ENCODE measurements around the gene ADAMTS17. TPM values are rescaled to one million over a fixed set of nuclear protein-coding genes. Genes with fewer than 3 reads are reported as not detected.

Gene ADAMTS17
- total and polyA plus RNA-seq, 11 donors: 0.30 to 2.4 (median 1.2) TPM

DNA sequence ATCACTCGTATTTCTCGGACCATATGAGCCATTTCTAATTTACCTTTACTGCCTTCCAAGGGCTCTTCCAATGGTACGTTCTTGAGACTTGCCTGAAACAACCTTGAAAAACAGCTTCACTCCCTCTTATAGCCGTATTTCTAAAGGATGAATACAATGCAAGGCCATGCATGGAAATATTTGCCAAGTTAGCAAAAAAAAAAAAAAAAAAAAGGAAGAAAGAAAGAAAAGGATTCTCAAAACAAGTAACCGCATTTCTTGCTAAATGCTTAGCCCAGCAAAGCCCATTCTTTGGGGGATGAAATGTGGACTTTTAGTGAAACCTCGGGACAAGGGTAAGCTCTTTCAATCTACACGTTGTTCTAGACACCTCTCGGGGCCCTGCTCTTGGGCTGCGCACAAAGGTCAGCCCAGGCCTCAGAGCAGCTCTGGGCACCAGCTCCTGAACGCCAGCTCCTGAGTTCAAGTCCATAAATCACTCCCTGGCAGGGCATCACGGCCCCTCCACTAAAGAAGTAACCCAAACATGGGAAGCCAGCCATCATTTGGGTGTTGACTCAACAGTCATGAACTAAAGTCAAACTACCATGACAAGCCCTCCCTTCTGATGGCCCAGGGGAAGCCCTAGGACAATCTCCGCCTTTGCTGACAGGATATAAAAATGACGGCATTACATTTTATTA, 132.7 kb downstream of the ADAMTS17 start:
- TF ChIP-seq, protein P1, sequence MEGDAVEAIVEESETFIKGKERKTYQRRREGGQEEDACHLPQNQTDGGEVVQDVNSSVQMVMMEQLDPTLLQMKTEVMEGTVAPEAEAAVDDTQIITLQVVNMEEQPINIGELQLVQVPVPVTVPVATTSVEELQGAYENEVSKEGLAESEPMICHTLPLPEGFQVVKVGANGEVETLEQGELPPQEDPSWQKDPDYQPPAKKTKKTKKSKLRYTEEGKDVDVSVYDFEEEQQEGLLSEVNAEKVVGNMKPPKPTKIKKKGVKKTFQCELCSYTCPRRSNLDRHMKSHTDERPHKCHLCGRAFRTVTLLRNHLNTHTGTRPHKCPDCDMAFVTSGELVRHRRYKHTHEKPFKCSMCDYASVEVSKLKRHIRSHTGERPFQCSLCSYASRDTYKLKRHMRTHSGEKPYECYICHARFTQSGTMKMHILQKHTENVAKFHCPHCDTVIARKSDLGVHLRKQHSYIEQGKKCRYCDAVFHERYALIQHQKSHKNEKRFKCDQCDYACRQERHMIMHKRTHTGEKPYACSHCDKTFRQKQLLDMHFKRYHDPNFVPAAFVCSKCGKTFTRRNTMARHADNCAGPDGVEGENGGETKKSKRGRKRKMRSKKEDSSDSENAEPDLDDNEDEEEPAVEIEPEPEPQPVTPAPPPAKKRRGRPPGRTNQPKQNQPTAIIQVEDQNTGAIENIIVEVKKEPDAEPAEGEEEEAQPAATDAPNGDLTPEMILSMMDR (IDR thresholded peaks at IDR 0.05): no peak
- no peak for TF ChIP-seq POLR2A (IDR thresholded peaks at IDR 0.05)
- intact Hi-C loops (cut with DNase I): loop anchor here in 1 of 10 donors (10.0 kb wide), 1 partner anchor 94 kb away; no protein-coding TSS in a partner anchor
- no peak for DNase-seq

DNA sequence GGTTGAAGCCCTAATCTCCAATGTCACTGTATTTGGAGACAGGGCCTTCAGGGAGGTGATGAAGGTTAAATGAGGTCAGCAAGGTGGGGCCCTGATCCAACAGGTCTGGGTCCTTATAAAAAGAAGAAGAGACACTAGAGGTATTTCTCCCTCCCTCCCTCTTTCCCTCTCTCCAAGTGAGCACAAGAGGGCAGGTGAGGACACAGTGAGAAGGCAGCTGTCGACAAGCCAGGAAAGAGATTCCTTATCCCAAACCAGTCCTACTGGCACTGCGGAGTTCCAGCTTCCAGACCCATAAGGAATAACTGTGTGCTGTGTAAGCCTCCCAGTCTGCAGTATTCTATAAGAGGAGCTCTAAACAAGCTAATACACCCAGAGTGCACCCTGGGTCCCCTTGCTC, 134.7 kb downstream of the ADAMTS17 start:
- intact Hi-C loops (cut with DNase I): loop anchor here in 1 of 10 donors (10.0 kb wide), 1 partner anchor 92 kb away; no protein-coding TSS in a partner anchor
- no peaks in the 10 kb centered on the region for H3K36me3 ChIP-seq
- peak in 3 of 4 donors; percentile 69 to 81 (median 73) for ATAC-seq
- TF ChIP-seq, protein P1 (IDR thresholded peaks at IDR 0.05): no peak
- TF ChIP-seq POLR2A (IDR thresholded peaks at IDR 0.05): no peak
- H3K9me3 ChIP-seq: no peaks in the 10 kb centered on the region
- 34 to 58% (median 48%) methylated on average over 2 of the region's 2 CpGs for whole genome bisulfite sequencing, 4 donors
- H3K4me3 ChIP-seq: no peak overlapping the region
- peaks cover 0 to 15% (median 0%) of the 10 kb centered on the region in 12 donors for H3K4me1 ChIP-seq
- DNase-seq: peak in 1 of 5 donors; percentile 41
- no peak overlapping the region for H3K27ac ChIP-seq
- no peaks in the 10 kb centered on the region for H3K27me3 ChIP-seq

More for the DNA sequence above, 132.7 kb downstream of the ADAMTS17 start:
- Histone ChIP-seq H3K36me3 (no peaks in the 10 kb centered on the region), H3K4me1 (peaks cover 0 to 20% (median 0%) of the 10 kb centered on the region in 12 donors), H3K27ac (no peak overlapping the region), H3K9me3 (no peaks in the 10 kb centered on the region), H3K4me3 (no peak overlapping the region), H3K27me3 (no peaks in the 10 kb centered on the region)
- WGBS, 4 donors: 70 to 79% (median 74%) methylated on average over 13 of the region's 13 CpGs
- ATAC-seq: no peak

DNA sequence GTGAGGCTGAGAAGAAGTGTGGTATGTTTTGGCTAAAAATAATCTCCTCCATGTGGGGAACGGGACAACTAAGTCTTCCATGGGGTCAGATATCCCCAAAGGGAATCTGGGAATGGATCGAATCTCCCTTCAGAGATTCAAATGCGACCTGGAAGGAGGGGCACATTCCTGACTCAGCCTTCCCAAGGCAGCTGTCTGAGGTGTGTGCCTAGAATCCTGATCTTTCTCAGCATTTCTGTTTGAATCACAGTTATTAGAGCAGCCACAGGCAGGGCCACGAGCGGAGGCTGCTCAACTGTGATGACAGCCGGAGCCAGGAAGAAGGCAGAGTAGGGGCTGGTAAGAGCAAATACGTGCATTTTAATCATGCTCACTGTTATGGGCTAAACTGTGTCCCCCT, 135.1 kb downstream of the ADAMTS17 start:
- ATAC-seq (no peak), DNase-seq (no peak)
- H3K4me1 ChIP-seq: peaks cover 0 to 12% (median 0%) of the 10 kb centered on the region in 12 donors
- no peak overlapping the region for H3K27ac ChIP-seq
- H3K4me3 ChIP-seq: no peak overlapping the region
- TF ChIP-seq, protein P1 (IDR thresholded peaks at IDR 0.05): no peak
- no peak for TF ChIP-seq POLR2A (IDR thresholded peaks at IDR 0.05)
- no peaks in the 10 kb centered on the region for H3K9me3 ChIP-seq
- H3K36me3 ChIP-seq: no peaks in the 10 kb centered on the region
- H3K27me3 ChIP-seq: no peaks in the 10 kb centered on the region
- 58 to 71% (median 66%) methylated on average over 7 of the region's 7 CpGs for WGBS, 4 donors
- intact Hi-C loops (cut with DNase I): loop anchor here in 1 of 10 donors (10.0 kb wide), 1 partner anchor 92 kb away; no protein-coding TSS in a partner anchor

DNA sequence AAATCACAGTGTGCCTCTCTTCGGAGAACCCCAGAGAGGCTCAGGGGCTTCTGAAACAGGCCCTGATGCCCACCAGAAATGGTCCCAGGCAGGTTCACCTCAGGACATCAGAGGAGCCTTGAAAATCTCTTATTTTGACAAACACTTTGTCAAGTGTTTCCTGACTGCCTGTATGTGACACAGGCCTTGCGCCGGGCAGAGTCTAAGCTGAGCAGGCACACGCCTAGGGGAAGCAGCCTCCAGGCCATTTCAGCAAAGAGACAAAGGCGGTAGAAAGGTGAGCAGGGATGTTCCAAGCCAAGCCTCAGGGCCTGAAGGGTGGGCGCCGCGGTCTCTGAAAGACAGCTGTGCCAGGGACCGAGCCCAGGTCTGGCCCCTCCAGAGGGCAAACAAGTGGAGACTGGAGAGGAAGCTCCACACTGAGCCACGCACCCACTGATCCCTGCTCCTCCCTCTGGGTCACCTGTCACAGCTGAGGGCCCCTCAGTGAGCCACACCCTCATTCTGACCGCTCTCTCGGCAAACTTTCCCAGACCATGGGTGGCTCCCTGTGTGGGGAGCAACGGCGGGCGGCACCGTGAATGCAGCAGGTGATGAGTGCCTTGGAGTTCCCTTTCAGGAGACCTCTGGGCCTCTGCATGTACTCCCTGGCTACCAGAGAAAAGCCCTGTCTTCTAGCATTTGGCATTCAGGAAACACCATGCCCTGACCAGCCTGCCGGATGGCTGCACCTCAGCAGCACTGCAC, 136.1 kb downstream of the ADAMTS17 start:
- no peaks in the 10 kb centered on the region for H3K27me3 ChIP-seq
- intact Hi-C loops (cut with DNase I): loop anchor here in 1 of 10 donors (10.0 kb wide), 1 partner anchor 91 kb away; no protein-coding TSS in a partner anchor
- 68 to 82% (median 77%) methylated on average over 9 to 17 of the region's 17 CpGs for WGBS, 4 donors
- no peaks in the 10 kb centered on the region for H3K9me3 ChIP-seq
- no peaks in the 10 kb centered on the region for H3K36me3 ChIP-seq
- DNase-seq: no peak
- no peak overlapping the region for H3K27ac ChIP-seq
- ATAC-seq: no peak
- no peak for TF ChIP-seq POLR2A (IDR thresholded peaks at IDR 0.05)
- TF ChIP-seq, protein P1 (IDR thresholded peaks at IDR 0.05): no peak
- H3K4me1 ChIP-seq: peaks cover 0 to 12% (median 0%) of the 10 kb centered on the region in 12 donors
- H3K4me3 ChIP-seq: no peak overlapping the region

Measured in heart left ventricle (tissue), 16 donors.